H1 (cell line): ENCODE data around the gene DBNDD1. TPM values are rescaled to one million over a fixed set of nuclear protein-coding genes. Genes with fewer than 3 reads are reported as not detected.

Experiments used
- CTCF ChIA-PET: fragments of 300-600 bp; sonication (Branson Sonifier 250); formaldehyde crosslinking; loops from one replicate; lab custom pipeline; 2021; ENCODE audit not compliant: partially characterized antibody; lab: Charles Lee
- POLR2A ChIA-PET: fragments of 300-600 bp; sonication (Branson Sonifier 250); formaldehyde crosslinking; loops from one replicate; lab custom pipeline; 2021; ENCODE audit warnings: inconsistent platforms; ENCODE audit not compliant: partially characterized antibody; lab: Charles Lee
- DNase-seq, 2 experiments: peaks; one replicate each; pipeline versions ENCODE4 v3.0.0 to v3.0.0-alpha.2; 2010 to 2022; ENCODE audit warnings: low spot score in 2 of 2, low read depth in 1 of 2, mixed read lengths in 1 of 2
- FAIRE-seq: peaks from 2 replicates; lab custom pipeline; 2011; peaks lifted over from hg19 to GRCh38; lab: Jason Lieb, UNC
- H2AFZ ChIP-seq: 2 replicates; pipeline ENCODE4 v1.8.1; 2012; ENCODE audit warnings: low read length, inconsistent platforms
- H2AK5ac ChIP-seq: 2 replicates; pipeline ENCODE4 v1.6.1; 2013; ENCODE audit warnings: low read depth, low read length
- H2BK120ac ChIP-seq: replicated peaks from 2 replicates; pipeline ENCODE3; 2013; ENCODE audit warnings: low read depth, low read length, inconsistent platforms
- H2BK12ac ChIP-seq: 2 replicates; pipeline ENCODE4 v1.6.1; 2013; ENCODE audit warnings: low read depth, low read length
- H2BK15ac ChIP-seq: 2 replicates; pipeline ENCODE4 v1.6.1; 2013; ENCODE audit warnings: low read length
- H2BK20ac ChIP-seq: 2 replicates; pipeline ENCODE4 v1.6.1; 2013; ENCODE audit warnings: low read length
- H2BK5ac ChIP-seq: 2 replicates; pipeline ENCODE4 v1.6.1; 2013; ENCODE audit warnings: low read depth, low read length
- H3K14ac ChIP-seq: 2 replicates; pipeline ENCODE4 v1.6.1; 2013; ENCODE audit warnings: inconsistent platforms; ENCODE audit not compliant: insufficient read length
- H3K18ac ChIP-seq: 2 replicates; pipeline ENCODE4 v1.6.1; 2013; ENCODE audit warnings: low read length; ENCODE audit errors: extremely low read depth
- H3K23ac ChIP-seq: 2 replicates; pipeline ENCODE4 v1.6.1; 2013; ENCODE audit warnings: inconsistent platforms; ENCODE audit not compliant: insufficient read length
- H3K23me2 ChIP-seq: 2 replicates; pipeline ENCODE4 v1.6.1; 2013; ENCODE audit warnings: low read depth, low read length
- H3K27ac ChIP-seq: 2 replicates; pipeline ENCODE4 v1.6.1; 2011; ENCODE audit warnings: low read depth, low read length, inconsistent platforms
- H3K27me3 ChIP-seq, 4 experiments: replicated peaks in 1 of 4; 1 replicate in 1 of 4; 2 replicates in 3 of 4; pipeline versions ENCODE4 v1.6.1 to v1.8.1; 2011 to 2013; ENCODE audit warnings: low read length in 3 of 4, mild to moderate bottlenecking in 3 of 4, inconsistent platforms in 2 of 4, mixed read lengths in 2 of 4, moderate library complexity in 1 of 4; ENCODE audit not compliant: control insufficient read depth in 3 of 4, insufficient read depth in 3 of 4; ENCODE audit errors: extremely low read depth in 1 of 4
- H3K36me3 ChIP-seq, 4 experiments: 2 replicates each; pipeline versions ENCODE4 v1.6.1 to v1.8.1; 2011 to 2013; ENCODE audit warnings: mild to moderate bottlenecking in 4 of 4, low read length in 3 of 4, moderate library complexity in 2 of 4, control low read depth in 1 of 4, inconsistent platforms in 1 of 4; ENCODE audit not compliant: insufficient read depth in 4 of 4, control insufficient read depth in 2 of 4
- H3K4ac ChIP-seq: replicated peaks from 2 replicates; pipeline ENCODE3; 2013; ENCODE audit warnings: low read length, low read depth, mixed read lengths, inconsistent platforms; ENCODE audit not compliant: insufficient read length
- H3K4me1 ChIP-seq, 4 experiments: replicated peaks in 1 of 4; 1 replicate in 1 of 4; 2 replicates in 3 of 4; pipeline versions ENCODE4 v1.6.1 to v1.8.1; 2011 to 2013; ENCODE audit warnings: low read length in 3 of 4, inconsistent platforms in 2 of 4, mixed read lengths in 1 of 4; ENCODE audit not compliant: insufficient read depth in 4 of 4, control insufficient read depth in 3 of 4
- H3K4me2 ChIP-seq, 2 experiments: 2 replicates each; pipeline versions ENCODE4 v1.6.1 to v1.8.1; 2011 to 2013; ENCODE audit warnings: low read depth in 2 of 2, low read length in 2 of 2, control low read depth in 1 of 2, inconsistent platforms in 1 of 2, mild to moderate bottlenecking in 1 of 2; ENCODE audit not compliant: insufficient read depth in 1 of 2
- H3K4me3 ChIP-seq, 4 experiments: fragments of 200-600, 300-600 bp in 1 of 4; sonication (generic), shearing (Covaris generic), sonication (Bioruptor Twin) in 1 of 4; 2 replicates each; pipeline versions ENCODE4 v1.5.1 to v1.8.1; 2011 to 2016; ENCODE audit warnings: low read length in 4 of 4, low read depth in 3 of 4, control low read depth in 2 of 4, inconsistent platforms in 2 of 4, mild to moderate bottlenecking in 2 of 4, mixed read lengths in 1 of 4, moderate library complexity in 1 of 4; ENCODE audit not compliant: insufficient read depth in 2 of 4; ENCODE audit errors: extremely low read depth in 1 of 4
- H3K56ac ChIP-seq: replicated peaks from 2 replicates; pipeline ENCODE3; 2013; ENCODE audit warnings: low read depth, mild to moderate bottlenecking, mixed read lengths, low read length, inconsistent platforms; ENCODE audit not compliant: insufficient read length
- H3K79me1 ChIP-seq: 2 replicates; pipeline ENCODE4 v1.6.1; 2013; ENCODE audit warnings: low read depth, low read length, control low read depth
- H3K79me2 ChIP-seq, 2 experiments: 2 replicates each; pipeline versions ENCODE4 v1.6.1 to v1.8.1; 2012 to 2013; ENCODE audit warnings: low read length in 2 of 2, mild to moderate bottlenecking in 2 of 2, inconsistent platforms in 1 of 2; ENCODE audit not compliant: insufficient read depth in 2 of 2, control insufficient read depth in 1 of 2
- H3K9ac ChIP-seq, 4 experiments: replicated peaks in 1 of 4; 1 replicate in 1 of 4; 2 replicates in 3 of 4; pipeline versions ENCODE4 v1.6.1 to v1.8.1; 2011 to 2013; ENCODE audit warnings: low read depth in 3 of 4, low read length in 3 of 4, control low read depth in 2 of 4, mild to moderate bottlenecking in 2 of 4, moderate library complexity in 2 of 4, inconsistent platforms in 1 of 4; ENCODE audit errors: extremely low read depth in 1 of 4
- H3K9me3 ChIP-seq, 2 experiments: 2 replicates each; pipeline versions ENCODE4 v1.6.1 to v1.8.1; 2012 to 2013; ENCODE audit warnings: mild to moderate bottlenecking in 2 of 2, moderate library complexity in 2 of 2, control low read depth in 1 of 2, inconsistent platforms in 1 of 2, low read depth in 1 of 2, low read length in 1 of 2, mixed read lengths in 1 of 2; ENCODE audit not compliant: insufficient read depth in 2 of 2
- H4K20me1 ChIP-seq, 2 experiments: replicated peaks in 1 of 2; 2 replicates each; pipeline versions ENCODE3 to v1.8.1; 2011 to 2013; ENCODE audit warnings: inconsistent platforms in 2 of 2, low read length in 2 of 2, mild to moderate bottlenecking in 1 of 2; ENCODE audit not compliant: insufficient read depth in 2 of 2, control insufficient read depth in 1 of 2
- H4K5ac ChIP-seq: 2 replicates; pipeline ENCODE4 v1.6.1; 2013; ENCODE audit warnings: low read length, low read depth, mixed read lengths, inconsistent platforms; ENCODE audit not compliant: insufficient read length
- H4K8ac ChIP-seq: 2 replicates; pipeline ENCODE4 v1.8.0; 2013; ENCODE audit warnings: mild to moderate bottlenecking, moderate library complexity, low read length, inconsistent platforms; ENCODE audit not compliant: insufficient read depth; ENCODE audit errors: extremely low read depth
- H4K91ac ChIP-seq: replicated peaks from 2 replicates; pipeline ENCODE3; 2013; ENCODE audit warnings: low read length, mixed read lengths, inconsistent platforms; ENCODE audit not compliant: insufficient read length
- ATF3 ChIP-seq: IDR thresholded peaks from 2 replicates; pipeline ENCODE4 v1.6.1; 2011; ENCODE audit warnings: low read depth, mild to moderate bottlenecking, low read length; ENCODE audit not compliant: insufficient read depth
- KDM4A ChIP-seq: IDR thresholded peaks from one replicate; pipeline ENCODE4 v1.7.1; 2012; ENCODE audit warnings: low read depth, mild to moderate bottlenecking, moderate library complexity, low read length, inconsistent platforms; ENCODE audit not compliant: severe bottlenecking
- PHF8 ChIP-seq: fragments of 200-600 bp; sonication (generic); conservative IDR thresholded peaks from 2 replicates; pipeline ENCODE4 v1.7.1; 2012; ENCODE audit warnings: low read depth, mild to moderate bottlenecking, inconsistent platforms, low read length, moderate library complexity
- POLR2A ChIP-seq, 2 experiments: IDR thresholded peaks; 1 replicate in 1 of 2; 2 replicates in 1 of 2; pipeline ENCODE4 v1.6.1; 2011; ENCODE audit warnings: low read depth in 2 of 2, low read length in 2 of 2, mild to moderate bottlenecking in 2 of 2; ENCODE audit errors: control extremely low read depth in 1 of 2
- SUZ12 ChIP-seq: fragments of 200-600 bp; sonication (generic); IDR thresholded peaks from 2 replicates; pipeline ENCODE4 v1.6.1; 2012; ENCODE audit warnings: mild to moderate bottlenecking, inconsistent platforms, low read length, moderate library complexity, mixed read lengths
- WGBS, 2 experiments: shearing (Covaris generic) in 1 of 2; methylation state at CpG; one replicate each; pipeline versions ENCODE4 v1.1.6 to v1.1.7; 2013 to 2015; ENCODE audit warnings: low lambda C conversion rate in 2 of 2, mixed read lengths in 2 of 2, inconsistent platforms in 1 of 2, low coverage in 1 of 2, missing lambda C conversion rate in 1 of 2; ENCODE audit not compliant: insufficient replicate concordance in 2 of 2, insufficient coverage in 1 of 2, insufficient read length in 1 of 2; ENCODE audit errors: extremely low coverage in 1 of 2, missing lambda C conversion rate in 1 of 2; 5-methylcytosine and 5-hydroxymethylcytosine counted together
- long read RNA-seq, 2 experiments: library from RNA in 1 of 2; library from capped mRNA in 1 of 2; stranded (forward); transcript quantifications; one replicate each; pipeline ENCODE4 v2.0.0, GENCODE V29; 2021; ENCODE audit warnings: inconsistent platforms in 1 of 2
- polyA minus RNA-seq, 3 experiments: library from RNA; depleted of rRNA, polyadenylated mRNA; stranded (reverse); fragments of >200 nt; gene quantifications; 1 replicate in 2 of 3; 2 replicates in 1 of 3; pipeline ENCODE4 v1.2.3, GENCODE V29; 2011
- polyA plus RNA-seq, 7 experiments: library from polyadenylated mRNA; depleted of rRNA in 3 of 7; stranded (reverse) in 5 of 7; unstranded in 2 of 7; fragments of >200 nt in 5 of 7; fragments of 200-250 nt in 2 of 7; gene quantifications; 1 replicate in 5 of 7; 2 replicates in 1 of 7; 4 replicates in 1 of 7; pipeline versions ENCODE4 v1.2.1 to v1.2.3, GENCODE V29; 2011 to 2013; ENCODE audit warnings: missing spikeins in 2 of 7, mixed read lengths in 2 of 7
- total RNA-seq: library from RNA; stranded (reverse); fragmentation: NEBNext Ultra II Directional; extraction: Animal tissue kit (Norgen Biotek cat#: 25700); gene quantifications from 2 replicates; pipeline ENCODE4 v1.2.1, GENCODE V29; 2021

Gene DBNDD1
- total RNA-seq (69.9 and 76.0 TPM in 2 replicates), polyA plus RNA-seq (2011; rRNA removed) (92.6 and 128 TPM in 2 replicates), polyA minus RNA-seq (2011; rRNA and poly(A)+ RNA removed) (32.9 and 39.2 TPM in 2 replicates)
- polyA plus RNA-seq (2011; cell fraction: cytosol; rRNA removed), result 67.3 TPM
- polyA plus RNA-seq (2011; cell fraction: nucleus; rRNA removed), result 98.2 TPM
- polyA plus RNA-seq (2012, experiment 1 of 2), result 57.0 to 79.5 TPM (median 70.2 TPM) in 4 replicates
- 80.6 TPM for polyA plus RNA-seq (2012, experiment 2 of 2)
- 57.0 TPM for polyA plus RNA-seq (2013, experiment 1 of 2)
- polyA plus RNA-seq (2013, experiment 2 of 2), result 59.8 TPM
- polyA minus RNA-seq (2011; cell fraction: cytosol; rRNA and poly(A)+ RNA removed), result 49.4 TPM
- polyA minus RNA-seq (2011; cell fraction: nucleus; rRNA and poly(A)+ RNA removed), result 43.7 TPM
- long read RNA-seq, experiment 1, transcript DBNDD1-206 (4 exons, 993 nt), result minor isoform, 5 of 108 reads
- long read RNA-seq, experiment 1, transcript DBNDD1-207 (1 exons, 2,889 nt), result major isoform, 48 of 108 reads
- long read RNA-seq, experiment 1, transcript DBNDD1-201 (4 exons, 2,079 nt), result minor isoform, 47 of 108 reads
- long read RNA-seq, experiment 1, transcript DBNDD1-205 (2 exons, 563 nt), result minor isoform, 5 of 108 reads
- long read RNA-seq, experiment 1, partial matches to known transcripts, result 0 of 108 reads
- long read RNA-seq, experiment 1, other reads (novel, unspliced or antisense), result 0 of 108 reads
- long read RNA-seq, experiment 2, transcript DBNDD1-206 (4 exons, 993 nt), result major isoform, 9 of 15 reads
- long read RNA-seq, experiment 2, transcript DBNDD1-207 (1 exons, 2,889 nt), result minor isoform, 6 of 15 reads
- long read RNA-seq, experiment 2, partial matches to known transcripts, result 0 of 15 reads
- long read RNA-seq, experiment 2, other reads (novel, unspliced or antisense), result 0 of 15 reads

GRCh38 chr16:90018652-90019542 is at the start of gene DBNDD1:
Gene DBNDD1, minus strand, starts transcription at chr16:90019456. Its CDS starts 115 bp downstream, at chr16:90019341.
- Histone ChIP-seq H3K23ac (no peak within 1 kb of the TSS), H3K14ac (peak within 1 kb of the TSS; percentile 68), H4K8ac (peak within 1 kb of the TSS; percentile 96; the same call in 1 of the 2 replicates), H3K9me3 (no peaks in the 10 kb centered on the region), H3K4me2 (peak within 1 kb of the TSS; percentile 90 to 94), H2BK12ac (peak within 1 kb of the TSS; percentile 86), H3K18ac (peak within 1 kb of the TSS; percentile 78), H4K20me1 (peaks cover 8 to 18% of the 10 kb centered on the region in 2 experiments), H3K4me3 (peak within 1 kb of the TSS; percentile 74 to 85 (median 78)), H2BK20ac (0 out of 2 replicates have a peak within 1 kb of the TSS, but pooled peaks have one; percentile 21), H3K79me2 (peaks cover 0 to 12% of the 10 kb centered on the region in 2 experiments; a peak in 2 of 4 replicates), H3K79me1 (peaks cover 8% of the 10 kb centered on the region), H3K23me2 (peaks cover 9% of the 10 kb centered on the region; the same call in 1 of the 2 replicates), H2BK120ac (peak within 1 kb of the TSS; percentile 70), H2BK15ac (no peak within 1 kb of the TSS), H3K27ac (peak within 1 kb of the TSS; percentile 61; the same call in 1 of the 2 replicates), H4K5ac (peak within 1 kb of the TSS; percentile 40), H3K4me1 (peaks cover 8 to 12% (median 8%) of the 10 kb centered on the region in 4 experiments; a peak in 6 of 7 replicates), H3K27me3 (no peaks in the 10 kb centered on the region; a peak in 2 of 7 replicates), H3K4ac (no peak within 1 kb of the TSS), H3K9ac (peak within 1 kb of the TSS; percentile 67 to 89 (median 76)), H2AK5ac (peak within 1 kb of the TSS; percentile 79; the same call in 1 of the 2 replicates), H2AFZ (no peak within 1 kb of the TSS), H4K91ac (peak within 1 kb of the TSS; percentile 52), H3K36me3 (peaks cover 0 to 6% (median 3%) of the 10 kb centered on the region in 4 experiments; a peak in 3 of 8 replicates), H3K56ac (peak within 1 kb of the TSS; percentile 93), H2BK5ac (peak within 1 kb of the TSS; percentile 71)
- FAIRE-seq (no peak), DNase-seq (peak in 1 of 2 experiments; percentile 77)
- 3% methylated on average over 31 of the region's 103 CpGs; no CpG with 5 or more reads in 1 of the 2 experiments for WGBS, 2 experiments
- ChIA-PET CTCF (interaction anchor here (0.6 to 1.5 kb wide), 9 partner anchors 12 to 313 kb away, joined by 3 to 9 read pairs (median 3); no protein-coding TSS in a partner anchor), POLR2A (interaction anchor here (0.6 to 12.1 kb wide), 20 partner anchors 8 to 314 kb away, joined by 3 to 81 read pairs (median 5); partner anchors contain the start of genes MC1R, TCF25 and TUBB3)
- TF ChIP-seq POLR2A (IDR thresholded peaks at IDR 0.05; ENCODE audit: control extremely low read depth in 1 of 2, low read depth in 2 of 2, low read length in 2 of 2), result peak in 1 of 2 experiments; percentile 33; a peak in 1 of 3 replicates
- TF ChIP-seq SUZ12, result 0 out of 2 replicates have a peak, but pooled peaks have one; percentile 34
- peak; percentile 75 for TF ChIP-seq KDM4A
- TF ChIP-seq ATF3, result no peak
- peak; percentile 45; the same call in 1 of the 2 replicates for TF ChIP-seq PHF8
